Neural progenitor cell (in vitro differentiated cells): ENCODE results near the gene INKA2.

Experiments
- CTCF ChIP-seq: fragments of 200-600 bp; sonication (generic); IDR thresholded peaks from 2 replicates; pipeline ENCODE4 v1.5.1; 2017; ENCODE audit warnings: antibody characterized with exemption, mild to moderate bottlenecking
- EZH2 ChIP-seq: fragments of 200-600 bp; sonication (generic); IDR thresholded peaks from 2 replicates; pipeline ENCODE4 v1.6.1; 2017; ENCODE audit warnings: antibody characterized with exemption, mild to moderate bottlenecking, moderate library complexity
- EZH2phosphoT487 ChIP-seq: fragments of 200-600 bp; sonication (generic); IDR thresholded peaks from 2 replicates; pipeline ENCODE4 v1.6.1; 2017; ENCODE audit warnings: antibody characterized with exemption

- TF ChIP-seq CTCF (no peak), EZH2 (no peak), EZH2phosphoT487 (no peak)
These were observed 47.3 kb downstream of the INKA2 start for GRCh38 chr1:111691886-111692285.
